Progenitor cell of endocrine pancreas (in vitro differentiated cells): ENCODE measurements around the gene SH3TC2. TPM values are rescaled to one million over a fixed set of nuclear protein-coding genes. Genes with fewer than 3 reads are reported as not detected.

Experiments
- DNase-seq: peaks from one replicate; pipeline ENCODE4 v3.0.0; 2021; ENCODE audit warnings: low spot score; ENCODE audit not compliant: unreplicated experiment
- H3K27ac Mint-ChIP-seq: 2 replicates; pipeline ENCODE4 v1.8.0; 2021; ENCODE audit warnings: mild to moderate bottlenecking, moderate library complexity, mixed read lengths
- H3K27me3 Mint-ChIP-seq: 2 replicates; pipeline ENCODE4 v1.8.0; 2021; ENCODE audit warnings: mixed read lengths
- H3K36me3 Mint-ChIP-seq: 2 replicates; pipeline ENCODE4 v1.8.0; 2022; ENCODE audit warnings: mixed read lengths; ENCODE audit not compliant: insufficient read depth
- H3K4me1 Mint-ChIP-seq: 2 replicates; pipeline ENCODE4 v1.8.0; 2021; ENCODE audit warnings: low read depth, mixed read lengths
- H3K4me3 Mint-ChIP-seq: 2 replicates; pipeline ENCODE4 v1.8.0; 2021; ENCODE audit warnings: low read depth, mild to moderate bottlenecking, moderate library complexity, mixed read lengths
- H3K9me3 Mint-ChIP-seq: 2 replicates; pipeline ENCODE4 v1.8.0; 2021; ENCODE audit warnings: low read depth, mixed read lengths
- microRNA-seq: library from miRNA; unstranded; fragments of <30 nt; microRNA quantifications from one replicate; pipeline ENCODE4 v1.1.0, GENCODE V29; 2020; ENCODE audit warnings: borderline number of aligned reads; ENCODE audit not compliant: unreplicated experiment
- total RNA-seq: library from RNA; stranded (reverse); gene quantifications from 2 replicates; pipeline ENCODE4 v1.2.1, GENCODE V29; 2021
- TF ChIP-seq, protein P1 (sequence below): fragments of 200-600 bp; sonication (generic); IDR thresholded peaks from one replicate; pipeline ENCODE4 v1.5.0; 2021; ENCODE audit warnings: antibody characterized with exemption, mild to moderate bottlenecking; ENCODE audit not compliant: unreplicated experiment

The SH3TC2 gene
- total RNA-seq, 1 donor from 2014 or later: 2.1 TPM

DNA sequence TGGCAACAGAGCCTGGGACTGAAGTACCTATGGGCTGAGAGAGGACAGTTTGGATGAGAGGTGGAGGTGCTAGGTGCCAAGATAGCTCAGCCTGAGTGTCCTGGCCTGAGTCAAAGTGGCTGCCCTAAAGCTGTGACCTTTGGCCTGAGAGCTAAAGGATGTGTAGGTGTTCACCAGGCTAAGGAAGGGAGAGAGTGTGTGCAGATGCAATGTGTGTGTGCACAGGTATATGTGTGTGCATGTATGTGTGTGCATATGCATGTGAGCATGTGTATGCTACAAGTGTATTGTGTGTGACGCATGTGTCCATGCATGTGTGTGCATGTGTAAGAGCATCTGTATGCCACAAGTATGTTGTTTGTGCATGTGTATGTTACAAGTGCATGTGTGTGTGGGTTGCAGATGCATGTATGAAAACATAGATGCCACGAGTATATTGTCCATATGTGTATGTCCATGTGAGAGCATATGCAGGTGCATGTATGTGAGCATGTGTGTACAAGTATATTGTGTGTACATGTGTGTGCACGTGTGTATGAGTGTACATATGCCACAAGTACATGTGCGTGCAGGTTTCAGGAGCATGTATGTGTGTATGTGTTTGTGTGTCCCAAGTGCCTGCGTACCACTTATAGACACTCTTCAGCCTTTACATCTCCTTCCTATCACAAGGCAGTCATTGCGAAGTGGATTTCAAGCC, 102.6 kb downstream of the SH3TC2 start:
- Mint-ChIP-seq H3K36me3 (no peaks in the 10 kb centered on the region), H3K27ac (no peak overlapping the region), H3K27me3 (peaks cover 12% of the 10 kb centered on the region), H3K9me3 (no peaks in the 10 kb centered on the region), H3K4me3 (no peak overlapping the region), H3K4me1 (no peaks in the 10 kb centered on the region)
- TF ChIP-seq, protein P1, sequence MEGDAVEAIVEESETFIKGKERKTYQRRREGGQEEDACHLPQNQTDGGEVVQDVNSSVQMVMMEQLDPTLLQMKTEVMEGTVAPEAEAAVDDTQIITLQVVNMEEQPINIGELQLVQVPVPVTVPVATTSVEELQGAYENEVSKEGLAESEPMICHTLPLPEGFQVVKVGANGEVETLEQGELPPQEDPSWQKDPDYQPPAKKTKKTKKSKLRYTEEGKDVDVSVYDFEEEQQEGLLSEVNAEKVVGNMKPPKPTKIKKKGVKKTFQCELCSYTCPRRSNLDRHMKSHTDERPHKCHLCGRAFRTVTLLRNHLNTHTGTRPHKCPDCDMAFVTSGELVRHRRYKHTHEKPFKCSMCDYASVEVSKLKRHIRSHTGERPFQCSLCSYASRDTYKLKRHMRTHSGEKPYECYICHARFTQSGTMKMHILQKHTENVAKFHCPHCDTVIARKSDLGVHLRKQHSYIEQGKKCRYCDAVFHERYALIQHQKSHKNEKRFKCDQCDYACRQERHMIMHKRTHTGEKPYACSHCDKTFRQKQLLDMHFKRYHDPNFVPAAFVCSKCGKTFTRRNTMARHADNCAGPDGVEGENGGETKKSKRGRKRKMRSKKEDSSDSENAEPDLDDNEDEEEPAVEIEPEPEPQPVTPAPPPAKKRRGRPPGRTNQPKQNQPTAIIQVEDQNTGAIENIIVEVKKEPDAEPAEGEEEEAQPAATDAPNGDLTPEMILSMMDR: no peak
- no peak for DNase-seq

DNA sequence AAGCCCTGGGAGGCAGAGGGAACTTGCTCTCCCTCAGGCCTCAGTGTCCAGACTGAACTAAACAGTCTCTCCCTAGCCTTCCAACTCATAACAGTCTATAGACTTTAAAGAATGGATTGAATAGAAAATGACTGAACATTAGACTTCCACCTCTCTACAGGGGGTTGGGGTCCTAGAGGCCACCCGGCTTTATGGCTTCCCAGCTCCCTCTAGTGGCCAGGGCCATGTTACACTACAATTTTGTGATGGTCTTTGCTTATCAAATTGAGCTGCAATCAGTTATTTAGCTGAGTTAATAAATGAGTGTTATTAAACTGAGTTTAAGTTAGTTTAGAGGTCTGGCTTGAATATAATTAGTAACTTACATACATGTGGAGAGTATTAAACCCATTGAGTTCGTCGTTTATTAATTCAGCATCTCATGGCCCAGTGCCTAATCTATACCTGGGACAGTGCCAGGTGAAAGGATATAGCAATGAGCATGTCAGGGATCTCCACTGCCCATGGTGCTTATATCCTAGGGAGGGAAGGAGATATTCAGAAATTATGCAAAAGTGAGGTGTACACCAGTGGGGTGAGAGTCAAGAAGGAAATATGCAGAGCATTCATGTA, 105.2 kb downstream of the SH3TC2 start:
- Mint-ChIP-seq H3K4me3 (no peak overlapping the region), H3K36me3 (no peaks in the 10 kb centered on the region), H3K27me3 (peaks cover 24% of the 10 kb centered on the region), H3K4me1 (no peaks in the 10 kb centered on the region), H3K27ac (no peak overlapping the region), H3K9me3 (no peaks in the 10 kb centered on the region)
- DNase-seq: peak; percentile 32
- TF ChIP-seq, protein P1: peak; percentile 89

DNA sequence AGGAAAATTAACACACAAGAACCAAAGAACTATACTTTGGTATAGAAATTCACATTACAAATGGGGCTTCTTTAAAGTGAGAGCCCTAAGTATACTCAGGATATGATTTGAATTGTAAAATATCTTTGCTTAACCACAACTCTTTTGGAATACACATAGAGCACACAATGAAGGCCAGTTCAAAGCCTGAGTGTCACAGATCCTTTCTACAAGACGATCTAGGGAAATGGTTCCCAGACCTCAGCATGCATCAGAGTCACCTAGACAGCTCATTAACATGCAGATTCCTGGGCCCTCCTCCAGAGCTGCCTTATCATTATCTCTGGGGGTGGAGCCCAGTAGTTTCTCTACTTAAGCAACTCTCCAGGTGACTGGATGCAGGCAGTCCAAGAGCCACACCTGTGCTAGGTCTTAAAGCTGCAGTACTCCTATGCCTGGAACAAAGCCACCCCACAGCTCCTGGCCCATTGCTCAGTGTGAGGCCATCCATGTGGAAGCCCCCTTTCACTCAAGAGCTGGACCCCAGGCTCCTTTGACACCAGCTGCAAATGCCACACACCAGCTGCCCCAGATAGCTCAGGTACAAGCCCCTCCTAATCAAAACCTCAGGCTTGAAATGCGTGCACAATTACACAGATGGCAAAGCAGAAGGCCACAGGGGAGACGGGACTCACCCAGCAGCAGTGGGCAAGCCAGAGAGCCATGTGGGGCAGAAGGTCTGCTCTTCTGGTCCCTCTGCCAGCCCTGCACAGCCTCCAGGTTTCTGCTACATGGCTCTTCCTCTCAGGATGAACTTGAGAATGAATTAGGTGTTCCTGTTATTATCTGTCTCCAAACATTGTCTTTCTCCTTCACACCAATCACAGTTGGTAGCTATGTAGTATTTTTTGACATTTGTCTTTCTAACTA, 106.1 kb downstream of the SH3TC2 start:
- H3K4me1 Mint-ChIP-seq: no peaks in the 10 kb centered on the region
- DNase-seq: no peak
- H3K36me3 Mint-ChIP-seq: no peaks in the 10 kb centered on the region
- TF ChIP-seq, protein P1: no peak
- no peaks in the 10 kb centered on the region for H3K9me3 Mint-ChIP-seq
- H3K27ac Mint-ChIP-seq: no peak overlapping the region
- peaks cover 28% of the 10 kb centered on the region for H3K27me3 Mint-ChIP-seq
- no peak overlapping the region for H3K4me3 Mint-ChIP-seq

Small RNA genes within 50 kb of the gene (microRNA-seq; reads per million reads assigned to microRNA genes)
- gene MIR584: 8.4 reads per million, percentile 12 among the genes with 10 or more reads in this experiment

Other genes with a start within 250 kb of the SH3TC2 start
- 0.12 and 0.22 TPM in 2 replicates for gene ADRB2, start 236.5 kb downstream of the SH3TC2 start, total RNA-seq
- 0.27 and 0.48 TPM in 2 replicates for gene ABLIM3, start 78.4 kb upstream of the SH3TC2 start, total RNA-seq
- gene AFAP1L1, start 208.8 kb upstream of the SH3TC2 start, total RNA-seq: 0.69 and 0.78 TPM in 2 replicates